Thyroid gland (tissue), 4 donors: Measurements from ENCODE around the gene E2F4. TPM values are rescaled to one million over a fixed set of nuclear protein-coding genes. Genes with fewer than 3 reads are reported as not detected.

Experiments
- DNase-seq, 2 donors: peaks; one replicate each; pipeline ENCODE4 v3.0.0-alpha.2; 2019
- H3K27ac ChIP-seq, 3 donors: fragments of 200-600 bp; sonication (generic); 1 replicate in 2 of 3; 2 replicates in 1 of 3; pipeline ENCODE4 v1.5.1; 2016 to 2019; ENCODE audit warnings: mild to moderate bottlenecking in 1 of 3, moderate library complexity in 1 of 3
- H3K27me3 ChIP-seq: fragments of 200-600 bp; sonication (generic); one replicate; pipeline ENCODE4 v1.5.1; 2019
- H3K36me3 ChIP-seq, 2 donors: fragments of 200-600 bp; sonication (generic); one replicate each; pipeline ENCODE4 v1.5.1; 2016 to 2019
- H3K4me1 ChIP-seq, 2 donors: fragments of 200-600 bp; sonication (generic); one replicate each; pipeline ENCODE4 v1.5.1; 2017 to 2019
- H3K4me3 ChIP-seq, 3 donors: fragments of 200-600 bp; sonication (generic); replicated peaks in 1 of 3; 1 replicate in 2 of 3; 2 replicates in 1 of 3; pipeline ENCODE4 v1.5.1; 2016; ENCODE audit warnings: mild to moderate bottlenecking in 1 of 3
- H3K9me3 ChIP-seq: fragments of 200-600 bp; sonication (generic); one replicate; pipeline ENCODE4 v1.5.1; 2017
- POLR2A ChIP-seq, 2 donors: fragments of 450-650 bp; IDR thresholded peaks; one replicate each; pipeline ENCODE4 v1.6.1; 2017; ENCODE audit warnings: antibody characterized with exemption in 2 of 2, mild to moderate bottlenecking in 2 of 2, moderate library complexity in 1 of 2
- WGBS, 2 donors: methylation state at CpG; one replicate each; pipeline ENCODE4 v1.1.5; 2017; 5-methylcytosine and 5-hydroxymethylcytosine counted together
- intact Hi-C: fragments of 100-400 bp; cut with DNase I; formaldehyde crosslinking; loops from one replicate; pipeline ENCODE4 v1.15.1; 2023
- total RNA-seq, 4 donors: library from RNA; depleted of rRNA; stranded (reverse); fragments of >200 nt; gene quantifications; one replicate each; pipeline ENCODE4 v1.2.3, GENCODE V29; 2016
- TF ChIP-seq, protein P1 (sequence below), 6 experiments: fragments of 200-600 bp in 3 of 6; fragments of 450-650 bp in 3 of 6; sonication (generic) in 3 of 6; IDR thresholded peaks; one replicate each; pipeline ENCODE4 v1.5.1; 2016 to 2019; ENCODE audit warnings: antibody characterized with exemption in 6 of 6, mild to moderate bottlenecking in 2 of 6, inconsistent platforms in 1 of 6, moderate library complexity in 1 of 6

Gene E2F4
- total RNA-seq, 4 donors from 2014 or later: 77.6 to 117 (median 89.1) TPM

DNA sequence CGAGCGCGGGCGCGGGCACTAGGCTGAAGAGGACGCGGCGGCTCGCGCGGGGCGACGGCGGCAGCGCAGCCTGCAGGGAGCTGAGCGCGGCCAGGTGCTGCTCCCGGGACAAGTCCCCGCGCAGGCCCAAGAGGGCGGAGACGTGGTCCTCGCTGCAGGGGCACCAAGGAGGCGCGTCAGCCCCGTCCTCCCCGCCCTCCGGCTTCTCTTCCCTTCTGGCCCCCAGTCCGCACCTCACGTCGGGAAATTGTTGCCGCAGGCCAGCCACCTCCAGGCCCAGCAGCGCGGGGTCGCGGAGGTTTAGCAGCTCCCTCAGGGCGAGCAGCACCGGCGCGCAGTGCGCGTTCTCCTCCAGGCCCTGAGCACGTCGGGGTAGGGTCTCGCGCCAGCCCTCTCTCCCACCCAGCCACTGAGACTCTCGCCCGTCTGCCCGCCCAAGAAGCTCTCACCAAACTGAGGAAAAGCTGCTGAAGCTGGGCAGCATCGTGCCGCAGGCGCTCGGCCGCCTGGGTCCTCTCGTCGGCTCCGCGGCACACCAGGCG lies 7.4 kb upstream of the E2F4 start:
- peak overlapping the region in 2 of 3 donors; percentile 42 to 69 for H3K4me3 ChIP-seq
- DNase-seq: no peak
- WGBS, 2 donors: 6 to 7% methylated on average over 25 to 50 of the region's 59 CpGs
- H3K36me3 ChIP-seq: no peaks in the 10 kb centered on the region
- no peaks in the 10 kb centered on the region for H3K27me3 ChIP-seq
- H3K4me1 ChIP-seq: peaks cover 15 to 25% of the 10 kb centered on the region in 2 donors
- TF ChIP-seq POLR2A (IDR thresholded peaks at IDR 0.05): no peak
- TF ChIP-seq, protein P1, sequence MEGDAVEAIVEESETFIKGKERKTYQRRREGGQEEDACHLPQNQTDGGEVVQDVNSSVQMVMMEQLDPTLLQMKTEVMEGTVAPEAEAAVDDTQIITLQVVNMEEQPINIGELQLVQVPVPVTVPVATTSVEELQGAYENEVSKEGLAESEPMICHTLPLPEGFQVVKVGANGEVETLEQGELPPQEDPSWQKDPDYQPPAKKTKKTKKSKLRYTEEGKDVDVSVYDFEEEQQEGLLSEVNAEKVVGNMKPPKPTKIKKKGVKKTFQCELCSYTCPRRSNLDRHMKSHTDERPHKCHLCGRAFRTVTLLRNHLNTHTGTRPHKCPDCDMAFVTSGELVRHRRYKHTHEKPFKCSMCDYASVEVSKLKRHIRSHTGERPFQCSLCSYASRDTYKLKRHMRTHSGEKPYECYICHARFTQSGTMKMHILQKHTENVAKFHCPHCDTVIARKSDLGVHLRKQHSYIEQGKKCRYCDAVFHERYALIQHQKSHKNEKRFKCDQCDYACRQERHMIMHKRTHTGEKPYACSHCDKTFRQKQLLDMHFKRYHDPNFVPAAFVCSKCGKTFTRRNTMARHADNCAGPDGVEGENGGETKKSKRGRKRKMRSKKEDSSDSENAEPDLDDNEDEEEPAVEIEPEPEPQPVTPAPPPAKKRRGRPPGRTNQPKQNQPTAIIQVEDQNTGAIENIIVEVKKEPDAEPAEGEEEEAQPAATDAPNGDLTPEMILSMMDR (IDR thresholded peaks at IDR 0.05): no peak
- peak overlapping the region in 2 of 3 donors; percentile 89 to 95 for H3K27ac ChIP-seq
- intact Hi-C loops: loop anchor here (10.0 kb wide), 2 partner anchors 210 to 290 kb away; no protein-coding TSS in a partner anchor
- no peaks in the 10 kb centered on the region for H3K9me3 ChIP-seq

DNA sequence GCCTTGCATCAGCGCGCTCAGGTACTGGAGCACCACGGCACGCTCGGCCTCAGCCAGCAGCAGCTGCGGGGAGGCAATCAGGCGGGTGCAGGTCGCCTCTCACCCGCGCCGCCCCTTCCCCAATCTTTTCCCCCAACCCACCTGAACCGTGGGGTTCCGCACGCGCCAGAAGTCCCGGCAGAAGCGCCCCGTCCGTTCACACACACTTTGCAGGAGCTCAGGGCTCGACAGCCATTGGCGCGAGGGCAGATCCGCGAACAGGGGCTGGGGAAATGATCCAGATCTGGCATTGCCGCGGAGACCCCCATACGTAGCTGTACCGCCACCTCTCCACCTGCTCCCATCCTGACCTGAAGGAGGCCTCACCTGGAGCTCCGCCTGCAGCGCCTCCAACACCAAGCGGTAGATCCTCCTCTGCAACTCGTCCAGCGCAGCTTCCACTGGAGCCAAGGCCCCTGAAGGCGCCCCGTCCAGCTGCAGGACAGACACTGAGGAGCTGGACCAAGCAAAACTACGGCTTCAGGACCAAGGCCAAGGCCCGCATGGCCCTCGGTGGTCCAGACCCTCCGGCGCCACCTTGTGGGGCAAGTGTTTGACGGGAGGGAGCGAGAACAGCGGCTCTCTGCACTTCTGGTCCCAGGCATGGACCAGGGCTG lies 6.8 kb upstream of the E2F4 start:
- intact Hi-C loops: loop anchor here (10.0 kb wide), 2 partner anchors 210 to 290 kb away; no protein-coding TSS in a partner anchor
- whole genome bisulfite sequencing, 2 donors: 31% methylated on average over 15 of the region's 43 CpGs; no CpG with 5 or more reads in 1 of the 2 donors

DNA sequence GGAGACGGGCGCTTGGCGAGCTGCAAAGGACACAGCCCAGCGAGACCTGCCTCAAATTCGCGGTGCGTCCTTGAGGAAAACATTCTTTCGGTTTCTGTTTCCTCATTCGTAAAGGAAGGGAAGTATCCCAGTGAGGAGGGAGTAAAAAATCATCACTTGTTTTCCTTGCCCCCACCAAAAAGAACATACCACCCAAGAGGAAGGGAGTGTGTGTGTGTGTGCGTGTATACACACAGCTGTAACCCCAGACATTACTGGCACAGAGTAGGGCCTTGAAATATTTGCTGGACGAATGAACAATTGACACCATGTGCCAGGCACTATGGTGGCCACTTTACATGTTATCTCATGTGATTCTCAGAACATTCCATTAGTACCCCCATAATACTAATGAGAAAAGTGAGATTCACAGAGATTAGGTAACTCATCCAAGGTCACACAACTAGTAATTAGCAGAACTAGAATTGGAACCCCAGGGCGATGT lies 6.3 kb upstream of the E2F4 start:
- no peak for DNase-seq
- no peaks in the 10 kb centered on the region for H3K27me3 ChIP-seq
- intact Hi-C loops: loop anchor here (10.0 kb wide), 2 partner anchors 211 to 291 kb away; no protein-coding TSS in a partner anchor
- no peaks in the 10 kb centered on the region for H3K9me3 ChIP-seq
- H3K4me3 ChIP-seq: no peak overlapping the region
- TF ChIP-seq, protein P1 (IDR thresholded peaks at IDR 0.05): no peak
- TF ChIP-seq POLR2A (IDR thresholded peaks at IDR 0.05): no peak
- H3K36me3 ChIP-seq: no peaks in the 10 kb centered on the region
- no peak overlapping the region for H3K27ac ChIP-seq
- WGBS, 2 donors: 13 to 18% methylated on average over 7 to 9 of the region's 12 CpGs
- peaks cover 15 to 25% of the 10 kb centered on the region in 2 donors for H3K4me1 ChIP-seq

More for the DNA sequence above, 6.8 kb upstream of the E2F4 start:
- H3K4me1 ChIP-seq: peaks cover 15 to 25% of the 10 kb centered on the region in 2 donors
- no peak overlapping the region for H3K27ac ChIP-seq
- no peaks in the 10 kb centered on the region for H3K9me3 ChIP-seq
- H3K27me3 ChIP-seq: no peaks in the 10 kb centered on the region
- H3K4me3 ChIP-seq: no peak overlapping the region
- H3K36me3 ChIP-seq: no peaks in the 10 kb centered on the region
- TF ChIP-seq, protein P1 (IDR thresholded peaks at IDR 0.05): peak; percentile 45 to 89 (median 80)
- no peak for TF ChIP-seq POLR2A (IDR thresholded peaks at IDR 0.05)
- DNase-seq: peak; percentile 95

DNA sequence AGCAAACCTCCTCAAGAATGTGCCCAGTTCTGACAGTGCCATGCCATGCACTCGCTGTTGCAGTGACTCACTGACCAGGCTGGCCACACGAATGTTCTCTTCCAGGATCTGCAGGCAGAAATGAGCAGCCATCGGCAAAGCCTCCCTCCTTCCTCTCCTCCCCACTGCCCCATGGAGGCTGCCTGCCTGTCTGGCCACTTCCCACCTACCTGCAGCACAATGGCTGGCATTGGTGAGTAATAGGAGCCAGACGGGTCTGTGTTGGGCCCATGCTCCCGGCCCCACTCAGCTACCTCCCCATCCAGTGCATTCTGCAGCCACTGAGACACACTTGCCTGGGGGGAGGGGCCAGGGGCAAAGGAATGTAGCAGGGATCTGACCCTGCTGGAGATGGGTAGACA lies 5.4 kb upstream of the E2F4 start:
- no peak for TF ChIP-seq POLR2A (IDR thresholded peaks at IDR 0.05)
- TF ChIP-seq, protein P1 (IDR thresholded peaks at IDR 0.05): no peak
- H3K9me3 ChIP-seq: no peaks in the 10 kb centered on the region
- H3K27me3 ChIP-seq: no peaks in the 10 kb centered on the region
- 32 to 65% methylated on average over 5 of the region's 5 CpGs for WGBS, 2 donors
- no peak overlapping the region for H3K4me3 ChIP-seq
- intact Hi-C loops: loop anchor here (10.0 kb wide), 2 partner anchors 212 to 292 kb away; no protein-coding TSS in a partner anchor
- no peak overlapping the region for H3K27ac ChIP-seq
- no peak for DNase-seq
- H3K4me1 ChIP-seq: peaks cover 15 to 29% of the 10 kb centered on the region in 2 donors
- no peaks in the 10 kb centered on the region for H3K36me3 ChIP-seq
